IMR-90 (cell line): ENCODE measurements around the gene CDH22. TPM values are rescaled to one million over a fixed set of nuclear protein-coding genes. Genes with fewer than 3 reads are reported as not detected.

Experiments
- ATAC-seq: fragments of 200-7000 bp; cut with Tn5 transposase; 2 replicates; pipeline ENCODE4 v1.9.1; 2020; ENCODE audit warnings: low read depth, mild to moderate bottlenecking, moderate library complexity
- BruUV-seq: library from RNA; stranded (reverse); fragments of 400-500 nt; replicated peaks from 2 replicates; lab custom pipeline; 2021; lab: Mats Ljungman, UMichigan
- CTCF ChIA-PET: fragments of 300-600 bp; formaldehyde crosslinking; extraction: SDS; loops from one replicate; lab custom pipeline; 2021; ENCODE audit warnings: antibody characterized with exemption; lab: Yijun Ruan, JAX
- POLR2A ChIA-PET: fragments of 300-600 bp; sonication (Branson Sonifier 250); formaldehyde crosslinking; loops from one replicate; lab custom pipeline; 2022; ENCODE audit warnings: antibody characterized with exemption; ENCODE audit not compliant: unreplicated experiment; lab: Charles Lee
- DNase-seq: peaks from one replicate; pipeline ENCODE4 v3.0.0; 2013
- H2AFZ ChIP-seq: replicated peaks from 2 replicates; pipeline ENCODE3; 2013; ENCODE audit warnings: low read length, mild to moderate bottlenecking; ENCODE audit not compliant: poor library complexity
- H2AK5ac ChIP-seq: 2 replicates; pipeline ENCODE4 v1.6.1; 2013; ENCODE audit warnings: low read depth, low read length, inconsistent platforms
- H2AK9ac ChIP-seq: replicated peaks from 2 replicates; pipeline ENCODE3; 2013; ENCODE audit warnings: mild to moderate bottlenecking, low read depth, low read length, moderate library complexity; ENCODE audit not compliant: poor library complexity
- H2BK120ac ChIP-seq: 2 replicates; pipeline ENCODE4 v1.6.1; 2013; ENCODE audit warnings: low read depth, low read length, inconsistent platforms
- H2BK15ac ChIP-seq: 3 replicates; pipeline ENCODE4 v1.6.1; 2013; ENCODE audit warnings: low read depth, low read length, inconsistent platforms
- H2BK20ac ChIP-seq: 2 replicates; pipeline ENCODE4 v1.6.1; 2013; ENCODE audit warnings: low read depth, mild to moderate bottlenecking, inconsistent platforms, low read length, moderate library complexity
- H2BK5ac ChIP-seq: 2 replicates; pipeline ENCODE4 v1.6.1; 2013; ENCODE audit warnings: mild to moderate bottlenecking, low read depth, low read length, inconsistent platforms; ENCODE audit not compliant: poor library complexity, severe bottlenecking
- H3K14ac ChIP-seq: replicated peaks from 2 replicates; pipeline ENCODE4 v1.6.1; 2013; ENCODE audit warnings: low read depth, low read length, inconsistent platforms
- H3K18ac ChIP-seq: 2 replicates; pipeline ENCODE4 v1.6.1; 2013; ENCODE audit warnings: low read depth, low read length, control low read depth
- H3K23ac ChIP-seq: 2 replicates; pipeline ENCODE4 v1.6.1; 2013; ENCODE audit warnings: low read depth, low read length, inconsistent platforms
- H3K27ac ChIP-seq: 2 replicates; pipeline ENCODE4 v1.5.1; 2013; ENCODE audit warnings: mild to moderate bottlenecking, control low read depth, low read length; ENCODE audit not compliant: insufficient read depth
- H3K27me3 ChIP-seq: 2 replicates; pipeline ENCODE4 v1.6.1; 2013; ENCODE audit warnings: low read length; ENCODE audit not compliant: control insufficient read depth, insufficient read depth
- H3K36me3 ChIP-seq: 2 replicates; pipeline ENCODE4 v1.6.1; 2013; ENCODE audit warnings: low read length, mixed read lengths; ENCODE audit not compliant: control insufficient read depth, insufficient read depth
- H3K4ac ChIP-seq: 2 replicates; pipeline ENCODE4 v1.6.1; 2013; ENCODE audit warnings: low read depth, low read length, inconsistent platforms
- H3K4me1 ChIP-seq: 2 replicates; pipeline ENCODE4 v1.6.1; 2013; ENCODE audit warnings: low read length, mixed read lengths; ENCODE audit not compliant: control insufficient read depth, insufficient read depth
- H3K4me2 ChIP-seq: 2 replicates; pipeline ENCODE4 v1.6.1; 2013; ENCODE audit warnings: low read depth, mild to moderate bottlenecking, control low read depth, low read length, moderate library complexity
- H3K4me3 ChIP-seq: 2 replicates; pipeline ENCODE4 v1.5.1; 2013; ENCODE audit warnings: low read depth, mild to moderate bottlenecking, control low read depth, low read length, moderate library complexity; ENCODE audit not compliant: insufficient read depth
- H3K56ac ChIP-seq: 2 replicates; pipeline ENCODE4 v1.6.1; 2013; ENCODE audit warnings: low read length, inconsistent platforms; ENCODE audit not compliant: insufficient read depth; ENCODE audit errors: extremely low read depth
- H3K79me1 ChIP-seq, 2 experiments: 2 replicates each; pipeline ENCODE4 v1.6.1; 2013; ENCODE audit warnings: low read length in 2 of 2, inconsistent platforms in 1 of 2, low read depth in 1 of 2
- H3K9ac ChIP-seq: 2 replicates; pipeline ENCODE4 v1.6.1; 2013; ENCODE audit warnings: low read depth, low read length, control low read depth
- H3K9me1 ChIP-seq: 2 replicates; pipeline ENCODE4 v1.6.1; 2013; ENCODE audit warnings: low read length, inconsistent platforms; ENCODE audit not compliant: insufficient read depth
- H3K9me3 ChIP-seq: 2 replicates; pipeline ENCODE4 v1.6.1; 2013; ENCODE audit warnings: low read length; ENCODE audit not compliant: control insufficient read depth, insufficient read depth
- H4K20me1 ChIP-seq: 2 replicates; pipeline ENCODE4 v1.6.1; 2013; ENCODE audit warnings: low read length, inconsistent platforms; ENCODE audit not compliant: insufficient read depth
- H4K5ac ChIP-seq: 2 replicates; pipeline ENCODE4 v1.6.1; 2013; ENCODE audit warnings: mild to moderate bottlenecking, low read depth, low read length, control low read depth
- H4K8ac ChIP-seq, 2 experiments: 2 replicates each; pipeline ENCODE4 v1.6.1; 2013; ENCODE audit warnings: low read depth in 2 of 2, low read length in 2 of 2, control low read depth in 1 of 2, inconsistent platforms in 1 of 2
- H4K91ac ChIP-seq: 2 replicates; pipeline ENCODE4 v1.6.1; 2013; ENCODE audit warnings: low read depth, low read length, inconsistent platforms; ENCODE audit not compliant: insufficient read depth
- BHLHE40 ChIP-seq: fragments of 150-350 bp; IDR thresholded peaks from 2 replicates; pipeline ENCODE4 v1.6.1; 2016; ENCODE audit warnings: mild to moderate bottlenecking, low read depth, low read length
- CEBPB ChIP-seq: IDR thresholded peaks from 2 replicates; pipeline ENCODE4 v1.6.1; 2012; ENCODE audit warnings: low read depth, low read length, improper control_type of control experiment
- CHD1 ChIP-seq: IDR thresholded peaks from 2 replicates; pipeline ENCODE4 v1.6.1; 2012; ENCODE audit warnings: low read depth, low read length, improper control_type of control experiment
- CTCF ChIP-seq: conservative IDR thresholded peaks from 2 replicates; pipeline ENCODE4 v1.5.1; 2012; ENCODE audit warnings: mild to moderate bottlenecking, low read depth, low read length, improper control_type of control experiment
- FOS ChIP-seq: fragments of 150-350 bp; IDR thresholded peaks from 2 replicates; pipeline ENCODE4 v1.6.1; 2016; ENCODE audit warnings: low read depth, low read length
- MAFK ChIP-seq: IDR thresholded peaks from 2 replicates; pipeline ENCODE4 v1.6.1; 2012; ENCODE audit warnings: low read depth, low read length, improper control_type of control experiment
- MAZ ChIP-seq: IDR thresholded peaks from 2 replicates; pipeline ENCODE4 v1.6.1; 2012; ENCODE audit warnings: low read depth, mild to moderate bottlenecking, low read length, improper control_type of control experiment, moderate library complexity, borderline replicate concordance
- MXI1 ChIP-seq: IDR thresholded peaks from 2 replicates; pipeline ENCODE4 v1.6.1; 2012; ENCODE audit warnings: low read depth, mild to moderate bottlenecking, low read length, moderate library complexity, borderline replicate concordance
- NFE2L2 ChIP-seq: fragments of 150-350 bp; IDR thresholded peaks from 2 replicates; pipeline ENCODE4 v1.6.1; 2016; ENCODE audit warnings: low read depth, mild to moderate bottlenecking, low read length
- POLR2A ChIP-seq: IDR thresholded peaks from 2 replicates; pipeline ENCODE4 v1.6.1; 2012; ENCODE audit warnings: mild to moderate bottlenecking, low read depth, low read length
- RAD21 ChIP-seq: IDR thresholded peaks from 2 replicates; pipeline ENCODE4 v1.6.1; 2012; ENCODE audit warnings: low read length, improper control_type of control experiment
- RFX5 ChIP-seq: IDR thresholded peaks from 2 replicates; pipeline ENCODE4 v1.8.0; 2012; ENCODE audit warnings: low read depth, mild to moderate bottlenecking, low read length, moderate library complexity
- SMC3 ChIP-seq: fragments of 150-350 bp; IDR thresholded peaks from 2 replicates; pipeline ENCODE4 v1.6.1; 2016; ENCODE audit warnings: low read depth, mild to moderate bottlenecking, antibody characterized with exemption, low read length, moderate library complexity
- USF2 ChIP-seq: fragments of 150-350 bp; IDR thresholded peaks from 2 replicates; pipeline ENCODE4 v1.6.1; 2017; ENCODE audit warnings: mild to moderate bottlenecking, antibody characterized with exemption, low read length, low read depth
- WGBS, 2 experiments: methylation state at CpG; one replicate each; pipeline versions ENCODE4 v1.1.5 to v1.1.7; 2013; ENCODE audit warnings: missing lambda C conversion rate in 2 of 2; ENCODE audit not compliant: insufficient read length in 1 of 2; ENCODE audit errors: extremely low coverage in 2 of 2; 5-methylcytosine and 5-hydroxymethylcytosine counted together
- dilution Hi-C: fragments of 300-500 bp; cut with HindIII; formaldehyde crosslinking; loops from one replicate; pipeline ENCODE4 v1.14.3; 2018; ENCODE audit warnings: low sequenced_read_pairs; ENCODE audit not compliant: unreplicated experiment
- in situ Hi-C: fragments of 300-500 bp; cut with MboI; formaldehyde crosslinking; loops from 3 replicates; pipeline ENCODE4 v1.14.3; 2019; ENCODE audit warnings: low sequenced_read_pairs, inconsistent platforms, mixed read lengths
- intact Hi-C: fragments of 100-400 bp; cut with micrococcal nuclease; formaldehyde crosslinking; loops from 2 replicates; pipeline ENCODE4 v1.10.0; 2022
- polyA plus RNA-seq, 3 experiments: library from polyadenylated mRNA; depleted of rRNA; stranded (reverse); fragments of >200 nt; gene quantifications; 2 replicates each; pipeline ENCODE4 v1.2.3, GENCODE V29; 2012; ENCODE audit warnings: low replicate concordance in 1 of 3
- total RNA-seq: library from RNA; depleted of rRNA; stranded (reverse); fragments of >200 nt; gene quantifications from 2 replicates; pipeline ENCODE4 v1.2.3, GENCODE V29; 2012
- TF ChIP-seq, protein P1 (sequence below): fragments of 150-350 bp; IDR thresholded peaks from 2 replicates; pipeline ENCODE4 v1.6.1; 2016; ENCODE audit warnings: low read depth, mild to moderate bottlenecking, low read length, moderate library complexity, borderline replicate concordance

Gene CDH22
- total and polyA plus RNA-seq, 2 of the 4 experiments (the other 2 are of a cell fraction): not detected

GRCh38 chr20:46324960-46325703 lies 16.8 kb upstream of the CDH22 start:
- Histone ChIP-seq H2AFZ (no peak overlapping the region), H2AK9ac (no peak overlapping the region), H3K9ac (no peak overlapping the region), H4K8ac (no peak overlapping the region), H4K5ac (no peak overlapping the region), H3K36me3 (no peaks in the 10 kb centered on the region), H3K9me3 (no peaks in the 10 kb centered on the region), H3K27ac (no peak overlapping the region), H3K23ac (no peak overlapping the region), H3K56ac (no peak overlapping the region), H3K14ac (no peak overlapping the region), H4K20me1 (no peaks in the 10 kb centered on the region), H3K79me1 (no peaks in the 10 kb centered on the region), H3K18ac (no peak overlapping the region), H2BK120ac (no peak overlapping the region), H4K91ac (no peak overlapping the region), H3K4me3 (no peak overlapping the region), H2BK15ac (no peak overlapping the region), H3K27me3 (peaks cover 48% of the 10 kb centered on the region), H2BK20ac (no peak overlapping the region), H2BK5ac (no peak overlapping the region), H3K4me2 (no peak overlapping the region), H3K4ac (no peak overlapping the region), H2AK5ac (no peak overlapping the region), H3K9me1 (no peaks in the 10 kb centered on the region), H3K4me1 (no peaks in the 10 kb centered on the region)
- dilution Hi-C loops: no loop called here
- intact Hi-C loops: loop anchor here (5.0 kb wide), 1 partner anchor 193 kb away; no protein-coding TSS in a partner anchor
- peak; percentile 73 for ATAC-seq
- peak; percentile 7 for DNase-seq
- CTCF ChIA-PET: no interaction called here
- no TSS peak for BruUV-seq
- in situ Hi-C loops: no loop called here
- 47% methylated on average over 3 of the region's 6 CpGs; no CpG with 5 or more reads in 1 of the 2 experiments for WGBS, 2 experiments
- POLR2A ChIA-PET: no interaction called here
- TF ChIP-seq CEBPB (no peak), NFE2L2 (no peak), SMC3 (peak; percentile 27; the same call in 1 of the 2 replicates), POLR2A (no peak), MAFK (no peak), BHLHE40 (no peak), FOS (no peak), MXI1 (no peak), CHD1 (no peak), RAD21 (peak; percentile 30; the same call in 1 of the 2 replicates), RFX5 (no peak), MAZ (no peak), CTCF (peak; percentile 38), USF2 (no peak)
- TF ChIP-seq, protein P1, sequence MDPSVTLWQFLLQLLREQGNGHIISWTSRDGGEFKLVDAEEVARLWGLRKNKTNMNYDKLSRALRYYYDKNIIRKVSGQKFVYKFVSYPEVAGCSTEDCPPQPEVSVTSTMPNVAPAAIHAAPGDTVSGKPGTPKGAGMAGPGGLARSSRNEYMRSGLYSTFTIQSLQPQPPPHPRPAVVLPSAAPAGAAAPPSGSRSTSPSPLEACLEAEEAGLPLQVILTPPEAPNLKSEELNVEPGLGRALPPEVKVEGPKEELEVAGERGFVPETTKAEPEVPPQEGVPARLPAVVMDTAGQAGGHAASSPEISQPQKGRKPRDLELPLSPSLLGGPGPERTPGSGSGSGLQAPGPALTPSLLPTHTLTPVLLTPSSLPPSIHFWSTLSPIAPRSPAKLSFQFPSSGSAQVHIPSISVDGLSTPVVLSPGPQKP: no peak
